GM12878 (cell line): ENCODE data around the gene ANP32A. TPM values are rescaled to one million over a fixed set of nuclear protein-coding genes. Genes with fewer than 3 reads are reported as not detected.

Source experiments
- ATAC-seq: fragments of 200-7000 bp; cut with Tn5 transposase; 3 replicates; pipeline ENCODE4 v1.9.1; 2020; ENCODE audit warnings: mild to moderate bottlenecking, moderate library complexity
- BruUV-seq: library from RNA; stranded (reverse); fragments of 400-500 nt; replicated peaks from 2 replicates; lab custom pipeline; 2021; lab: Mats Ljungman, UMichigan
- CTCF ChIA-PET: fragments of 300-600 bp; sonication (Branson Sonifier 250); formaldehyde crosslinking; extraction: SDS; loops from one replicate; lab custom pipeline; 2021; ENCODE audit warnings: inconsistent platforms; lab: Yijun Ruan, JAX
- POLR2A ChIA-PET: fragments of 350-600 bp; formaldehyde crosslinking; extraction: SDS; loops from one replicate; lab custom pipeline; 2021; ENCODE audit warnings: inconsistent platforms; lab: Charles Lee
- RAD21 ChIA-PET: fragments of 300-600 bp; sonication (Branson Sonifier 250); formaldehyde crosslinking; loops from one replicate; lab custom pipeline; 2023; ENCODE audit warnings: antibody characterized with exemption; ENCODE audit not compliant: unreplicated experiment; lab: Charles Lee
- SMC1A ChIA-PET: fragments of 300-600 bp; sonication (Branson Sonifier 250); formaldehyde crosslinking; loops from one replicate; lab custom pipeline; 2023; ENCODE audit not compliant: unreplicated experiment, uncharacterized antibody; lab: Charles Lee
- DNase-seq: peaks from one replicate; pipeline ENCODE4 v3.0.0-alpha.2; 2011; ENCODE audit warnings: low read depth, low spot score
- FAIRE-seq: peaks from 3 replicates; lab custom pipeline; 2011; peaks lifted over from hg19 to GRCh38; lab: Jason Lieb, UNC
- H2AFZ ChIP-seq: 2 replicates; pipeline ENCODE4 v1.6.0; 2011; ENCODE audit warnings: low read depth, low read length, control low read depth; ENCODE audit not compliant: control insufficient read depth
- H3K27ac ChIP-seq: 2 replicates; pipeline ENCODE4 v1.5.1; 2011; ENCODE audit warnings: control low read depth; ENCODE audit not compliant: control insufficient read depth, insufficient read depth
- H3K27me3 ChIP-seq, 2 experiments: replicated peaks in 1 of 2; 2 replicates each; pipeline versions ENCODE4 v1.6.0 to v1.6.1; 2011; ENCODE audit warnings: low read length in 1 of 2; ENCODE audit not compliant: control insufficient read depth in 2 of 2, insufficient read depth in 2 of 2
- H3K36me3 ChIP-seq, 2 experiments: 2 replicates each; pipeline ENCODE4 v1.5.1; 2011; ENCODE audit warnings: low read length in 1 of 2; ENCODE audit not compliant: control insufficient read depth in 2 of 2, insufficient read depth in 2 of 2
- H3K4me1 ChIP-seq: 2 replicates; pipeline ENCODE4 v1.6.1; 2011; ENCODE audit warnings: mild to moderate bottlenecking, low read length, moderate library complexity, mixed read lengths; ENCODE audit not compliant: control insufficient read depth, insufficient read depth
- H3K4me2 ChIP-seq: 2 replicates; pipeline ENCODE4 v1.6.0; 2011; ENCODE audit warnings: control low read depth; ENCODE audit not compliant: control insufficient read depth, insufficient read depth
- H3K4me3 ChIP-seq: fragments of 200-600 bp; sonication (generic); 2 replicates; pipeline ENCODE4 v1.5.1; 2016
- H3K79me2 ChIP-seq: 2 replicates; pipeline ENCODE4 v1.6.0; 2011; ENCODE audit warnings: low read length; ENCODE audit not compliant: control insufficient read depth, insufficient read depth
- H3K9ac ChIP-seq: 2 replicates; pipeline ENCODE4 v1.8.0; 2011; ENCODE audit warnings: low read length, control low read depth, mixed read lengths; ENCODE audit not compliant: control insufficient read depth, insufficient read depth
- H3K9me3 ChIP-seq: replicated peaks from 3 replicates; pipeline ENCODE4 v1.5.1; 2011; ENCODE audit warnings: mild to moderate bottlenecking, low read length; ENCODE audit not compliant: control insufficient read depth, insufficient read depth
- H4K20me1 ChIP-seq: 2 replicates; pipeline ENCODE4 v1.6.0; 2011; ENCODE audit not compliant: control insufficient read depth, insufficient read depth
- CREM ChIP-seq: IDR thresholded peaks from 2 replicates; pipeline ENCODE4 v1.6.1; 2014; ENCODE audit warnings: antibody characterized with exemption, low read depth
- NKRF ChIP-seq: fragments of 450-650 bp; conservative IDR thresholded peaks from 2 replicates; pipeline ENCODE4 v1.6.1; 2017; ENCODE audit warnings: mild to moderate bottlenecking, moderate library complexity
- SIX5 ChIP-seq: IDR thresholded peaks from 2 replicates; pipeline ENCODE4 v1.6.1; 2011; ENCODE audit warnings: mild to moderate bottlenecking, low read depth, low read length, moderate library complexity; ENCODE audit not compliant: severe bottlenecking
- ZNF24 ChIP-seq: fragments of 450-650 bp; IDR thresholded peaks from 2 replicates; pipeline ENCODE4 v1.6.1; 2017; ENCODE audit warnings: antibody characterized with exemption, mild to moderate bottlenecking
- ZNF384 ChIP-seq: IDR thresholded peaks from 2 replicates; pipeline ENCODE4 v1.6.1; 2012; ENCODE audit warnings: low read depth, mild to moderate bottlenecking, low read length, improper control_type of control experiment, borderline replicate concordance
- WGBS: methylation state at CpG from one replicate; pipeline ENCODE4 v1.1.6; 2016; ENCODE audit warnings: low lambda C conversion rate; ENCODE audit not compliant: insufficient replicate concordance, insufficient coverage; ENCODE audit errors: missing lambda C conversion rate; 5-methylcytosine and 5-hydroxymethylcytosine counted together
- in situ Hi-C: fragments of 300-500 bp; cut with MboI; formaldehyde crosslinking; loops from 9 replicates; pipeline ENCODE4 v1.14.3; 2018; ENCODE audit warnings: mixed read lengths
- intact Hi-C: fragments of 100-400 bp; cut with micrococcal nuclease; formaldehyde crosslinking; loops from one replicate; pipeline ENCODE4 v1.14.2; 2022; ENCODE audit not compliant: unreplicated experiment
- polyA plus RNA-seq, 11 experiments: library from polyadenylated mRNA; depleted of rRNA in 4 of 11; unstranded in 6 of 11; stranded (reverse) in 5 of 11; fragments of >200 nt; fragmentation: Nextera tagmentation in 4 of 11; fragmentation: Illumina TruSeq in 1 of 11; extraction: Ambion mirVana in 4 of 11; extraction: Trizol in 1 of 11; gene quantifications; 1 replicate in 1 of 11; 2 replicates in 10 of 11; pipeline versions ENCODE4 v1.2.1 to v1.2.3, GENCODE V29; 2011 to 2016; ENCODE audit warnings: inconsistent platforms in 2 of 11, missing spikeins in 2 of 11, low read depth in 1 of 11
- total RNA-seq, 4 experiments: library from RNA; depleted of rRNA in 3 of 4; stranded (reverse); fragments of >200 nt in 3 of 4; fragmentation: Illumina TruSeq in 1 of 4; extraction: Trizol in 1 of 4; gene quantifications; 2 replicates each; pipeline versions ENCODE4 v1.2.1 to v1.2.3, GENCODE V29; 2013 to 2021

Gene ANP32A
- total and polyA plus RNA-seq, 10 of the 15 experiments (the other 5 are each of a cell fraction or from before 2014, with no cell fraction given), result 29.6 to 666 (median 234) TPM

GRCh38 chr15:68788264-68788624 lies 32.5 kb downstream of the ANP32A start:
- Histone ChIP-seq H3K4me2 (no peak overlapping the region), H2AFZ (no peak overlapping the region), H3K36me3 (peaks cover 25 to 29% of the 10 kb centered on the region in 2 experiments), H3K27ac (no peak overlapping the region), H4K20me1 (peaks cover 6% of the 10 kb centered on the region; the same call in 1 of the 2 replicates), H3K9me3 (no peaks in the 10 kb centered on the region), H3K4me3 (no peak overlapping the region), H3K9ac (no peak overlapping the region), H3K79me2 (peaks cover 57% of the 10 kb centered on the region), H3K4me1 (peaks cover 45% of the 10 kb centered on the region), H3K27me3 (no peaks in the 10 kb centered on the region)
- SMC1A ChIA-PET, result interaction anchor here (1.1 to 2.2 kb wide), 3 partner anchors 17 to 41 kb away, joined by 3 to 4 read pairs (median 4); no protein-coding TSS in a partner anchor
- POLR2A ChIA-PET, result no interaction called here
- ATAC-seq (no peak), DNase-seq (no peak), FAIRE-seq (no peak)
- in situ Hi-C loops (no loop called here), intact Hi-C loops (no loop called here)
- WGBS, result 96% methylated on average over 8 of the region's 8 CpGs
- CTCF ChIA-PET, result interaction anchor here (0.6 to 2.0 kb wide), 6 partner anchors 25 to 88 kb away, joined by 3 to 12 read pairs (median 3); no protein-coding TSS in a partner anchor
- BruUV-seq, result no TSS peak
- TF ChIP-seq CREM, result no peak
- no peak for TF ChIP-seq SIX5
- no peak for TF ChIP-seq NKRF
- TF ChIP-seq ZNF24, result no peak
- TF ChIP-seq ZNF384, result no peak
- RAD21 ChIA-PET, result no interaction called here
